HG02870 (cell line): Measurements from ENCODE around the gene CSNK1D.

ENCODE experiments used
- ATAC-seq: cut with Tn5 transposase; IDR thresholded peaks from one replicate; pipeline ENCODE4 v1.9.1; 2021; ENCODE audit warnings: mild to moderate bottlenecking, moderate library complexity; ENCODE audit not compliant: unreplicated experiment

The CSNK1D gene

DNA sequence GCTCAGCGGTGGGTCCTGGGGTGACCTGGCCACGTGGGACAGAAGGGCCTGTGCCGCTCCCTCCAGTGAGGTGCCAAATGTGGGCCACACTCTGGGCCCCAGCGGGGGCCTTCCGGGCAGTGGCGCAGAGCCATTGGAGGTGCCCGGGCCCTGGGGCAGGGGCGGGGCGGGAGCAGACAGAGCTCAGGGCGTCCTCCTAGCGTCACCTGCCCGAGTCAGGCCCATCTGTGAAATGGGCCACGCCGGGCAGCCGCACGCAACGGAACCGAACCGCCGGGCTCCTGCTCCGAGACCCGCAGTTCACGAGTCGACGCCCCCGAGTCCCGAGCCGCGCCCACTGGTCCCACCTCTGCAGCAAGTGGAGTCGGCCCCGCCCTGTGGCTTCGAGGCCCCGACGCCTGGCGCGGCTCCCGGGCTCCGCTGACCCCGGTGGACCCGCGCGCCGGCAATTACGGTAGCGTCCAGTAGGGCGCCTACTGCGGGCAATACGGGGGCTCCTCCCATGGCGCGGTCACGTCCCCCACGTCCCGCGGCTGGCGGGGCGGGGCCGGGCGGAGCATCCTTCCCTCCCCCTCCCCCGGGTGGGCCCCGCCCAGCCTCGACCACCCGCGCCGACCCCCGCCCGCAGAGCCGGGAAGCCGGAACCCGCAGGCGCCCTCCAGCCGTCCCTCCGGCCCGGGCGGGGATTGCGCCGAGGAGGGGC is 42.7 kb downstream of the CSNK1D start:
- no peak for ATAC-seq

DNA sequence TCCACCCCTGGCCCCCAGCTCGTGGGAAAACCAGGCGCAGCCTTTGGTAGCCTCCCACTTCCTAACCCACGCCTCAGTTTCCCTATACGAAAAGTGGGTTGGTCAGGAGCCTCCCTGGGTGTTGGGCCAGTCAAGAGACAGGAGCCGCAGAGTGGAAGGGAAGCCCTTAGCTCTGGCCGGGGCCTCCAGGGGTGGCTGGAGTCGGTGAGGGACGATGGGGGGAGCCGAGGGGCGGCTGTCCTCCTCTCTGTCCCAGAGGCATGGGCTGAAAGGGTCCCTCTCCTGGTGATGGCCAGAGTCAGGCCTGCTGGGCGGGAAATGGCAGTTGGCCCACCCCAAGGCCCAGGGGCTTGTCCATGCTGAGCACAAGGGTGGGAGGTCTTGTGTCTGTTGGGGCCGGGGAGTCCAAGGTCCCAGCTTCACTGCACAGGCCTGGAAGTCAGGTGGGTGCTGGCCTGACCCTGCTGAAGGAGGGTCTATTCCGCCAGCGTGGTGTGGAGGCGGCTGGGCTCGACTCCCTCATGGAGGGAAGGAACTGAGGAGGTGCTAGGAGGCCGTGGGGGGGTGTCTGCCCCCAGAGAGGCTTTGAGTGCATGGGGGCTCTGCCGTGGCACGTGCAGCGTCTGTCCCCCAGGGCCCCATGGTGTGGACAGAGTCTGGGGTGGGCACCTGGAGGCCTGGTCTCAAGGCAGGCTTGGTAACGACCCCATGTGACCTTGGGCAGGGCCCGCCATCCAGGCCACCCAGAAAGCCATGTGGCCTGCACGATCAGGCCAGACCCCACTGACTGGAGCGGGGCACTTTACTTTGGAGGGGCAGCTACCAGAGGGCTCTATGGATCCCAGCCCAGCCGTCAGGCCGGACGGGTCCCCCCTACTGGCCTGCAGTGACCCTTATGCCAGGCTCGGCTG is 43.5 kb downstream of the CSNK1D start:
- no peak for ATAC-seq

DNA sequence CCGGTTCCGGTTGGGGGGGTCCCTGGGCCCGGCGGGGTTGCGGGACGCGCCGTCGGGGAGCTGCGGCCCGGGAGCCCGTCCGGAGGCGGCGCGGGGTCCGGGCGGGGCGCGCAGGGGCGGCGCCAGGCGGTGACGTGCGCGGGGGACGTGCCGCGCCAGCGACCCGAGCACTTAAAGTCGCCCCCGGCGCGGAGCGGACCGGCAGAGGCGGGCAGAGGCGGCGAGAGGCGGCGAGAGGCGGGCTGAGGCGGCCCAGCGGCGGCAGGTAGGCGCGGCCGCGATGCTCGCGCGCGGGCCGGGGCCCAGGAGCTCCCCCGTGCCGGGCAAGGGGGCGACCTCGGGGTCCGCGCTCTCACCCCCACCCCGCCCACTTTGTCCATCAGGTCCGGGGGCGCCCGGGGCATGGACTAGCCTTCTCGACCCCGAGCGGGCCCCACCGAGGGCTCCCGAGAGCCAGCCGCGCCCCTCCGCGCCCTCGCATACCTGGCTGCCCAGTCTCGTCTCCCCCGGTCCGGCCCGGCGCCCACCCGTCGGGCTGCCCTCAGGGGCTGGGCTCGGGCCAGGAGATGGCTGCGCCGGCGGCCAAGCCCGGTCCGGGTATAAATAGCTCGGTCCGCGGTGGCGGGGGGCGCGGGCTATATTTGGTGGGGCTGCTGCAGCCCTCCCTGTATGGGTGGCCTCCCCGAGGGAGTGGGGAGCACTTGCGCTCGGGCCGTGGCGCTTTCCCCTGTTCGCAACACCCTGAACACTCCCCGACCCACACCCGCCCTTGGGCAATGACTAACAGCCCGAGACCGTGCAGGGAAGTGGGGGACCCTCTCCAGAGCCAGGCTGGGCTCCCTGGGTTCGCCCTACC is 44.4 kb downstream of the CSNK1D start, which contains the start of gene SLC16A3:
Gene SLC16A3, plus strand, starts transcription at position 201 of the 856 bp plus-strand sequence. CDS start 6,967 bp downstream, outside the sequence.
- peak; percentile 36 for ATAC-seq

DNA sequence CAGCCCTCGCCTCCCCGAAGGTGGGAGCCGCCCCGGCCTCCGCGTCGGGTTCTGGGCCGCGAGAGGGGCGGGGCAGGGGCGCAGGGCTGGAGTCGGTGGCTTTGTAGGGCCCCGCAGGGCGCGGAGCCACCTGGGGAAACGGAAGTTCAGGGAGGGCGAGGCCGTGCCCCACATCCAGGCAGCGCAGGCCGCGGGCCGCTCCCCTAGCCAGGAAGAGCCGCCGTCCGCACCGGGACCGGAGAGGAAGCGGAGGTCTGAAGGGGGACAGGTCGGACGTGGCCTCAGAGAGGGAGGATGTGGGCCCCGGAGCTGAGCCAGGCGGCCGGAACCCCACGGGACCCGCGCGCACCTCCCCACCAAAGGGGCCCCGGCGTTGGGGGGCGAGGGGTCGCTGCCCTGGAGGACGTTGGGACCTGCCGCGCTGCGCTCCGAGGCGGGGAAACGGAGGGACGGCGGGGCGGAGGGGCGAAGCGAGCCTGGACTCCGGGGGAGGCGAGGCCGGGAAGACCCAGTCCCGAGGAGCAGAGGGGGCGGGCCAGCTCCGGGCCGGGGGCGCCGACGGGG is 45.1 kb downstream of the CSNK1D start:
- peak; percentile 22 for ATAC-seq

DNA sequence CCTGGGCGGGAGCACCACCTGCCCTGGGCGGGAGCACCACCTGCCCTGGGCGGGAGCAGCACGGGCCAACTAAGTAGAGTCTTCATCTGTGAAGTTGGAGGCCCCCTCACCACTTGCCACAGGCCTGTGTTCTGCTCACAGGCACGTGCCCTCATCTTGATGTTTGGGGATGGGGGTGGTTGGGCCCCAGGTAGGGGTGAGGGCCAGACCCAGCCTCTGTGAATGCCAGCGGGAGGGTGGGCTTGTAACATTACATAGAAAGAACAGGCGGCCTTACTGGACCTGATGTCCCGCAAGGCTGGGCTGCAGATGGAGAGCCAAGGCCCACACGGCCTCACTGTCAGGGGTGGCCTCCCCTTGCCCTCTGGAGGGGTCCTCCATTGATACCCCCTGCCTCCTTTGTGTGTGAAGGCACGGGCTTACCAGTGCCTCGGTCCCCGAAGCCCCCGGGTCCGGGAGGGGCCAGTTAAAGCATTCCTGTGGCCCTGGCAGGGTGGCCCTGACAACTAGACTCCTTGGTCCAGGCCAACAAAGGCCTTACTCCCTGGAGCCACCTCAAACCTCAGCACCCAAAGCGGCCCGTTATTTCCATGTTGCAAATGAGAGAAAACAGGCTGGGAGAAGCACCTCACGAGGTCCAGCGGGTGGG is 45.7 kb downstream of the CSNK1D start:
- no peak for ATAC-seq

DNA sequence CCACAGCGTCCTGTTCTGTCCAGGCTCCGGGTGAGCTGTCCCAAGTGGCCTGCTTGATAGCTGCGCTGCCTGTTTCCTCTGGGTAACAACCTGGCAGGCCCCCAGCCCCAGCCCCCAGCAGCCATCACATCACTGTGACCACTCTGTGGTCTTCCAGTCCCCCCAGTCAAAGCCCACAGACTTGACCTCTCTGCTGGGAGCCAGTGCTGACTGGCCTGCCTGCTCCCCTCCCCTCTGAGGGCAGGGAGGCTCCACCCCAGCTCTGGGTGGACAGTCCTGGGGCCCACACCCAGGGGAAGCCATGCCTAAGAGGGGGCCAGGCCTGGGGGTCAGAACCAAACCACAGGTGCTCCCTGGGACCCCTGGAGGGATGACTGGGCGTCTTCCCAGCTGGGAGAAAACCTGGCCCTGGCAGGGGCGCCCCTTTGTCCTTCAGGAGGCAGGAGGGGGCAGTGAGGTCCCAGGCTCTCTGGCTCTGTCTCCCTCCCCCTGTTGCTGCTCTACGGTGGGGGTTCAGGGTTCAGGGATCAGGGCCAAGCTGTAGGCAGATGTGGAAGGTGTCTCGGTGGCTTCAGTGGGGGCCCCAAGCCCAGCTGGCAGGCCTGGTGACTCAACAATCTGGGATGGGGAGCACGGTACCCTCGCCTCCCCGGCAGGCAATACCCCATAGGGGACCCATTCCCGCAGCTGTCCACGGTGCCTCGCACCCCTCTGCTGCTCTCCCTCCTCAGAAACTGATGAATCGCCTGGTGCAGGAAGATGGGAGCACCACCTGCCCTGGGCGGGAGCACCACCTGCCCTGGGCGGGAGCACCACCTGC is 46.5 kb downstream of the CSNK1D start:
- ATAC-seq, result no peak

DNA sequence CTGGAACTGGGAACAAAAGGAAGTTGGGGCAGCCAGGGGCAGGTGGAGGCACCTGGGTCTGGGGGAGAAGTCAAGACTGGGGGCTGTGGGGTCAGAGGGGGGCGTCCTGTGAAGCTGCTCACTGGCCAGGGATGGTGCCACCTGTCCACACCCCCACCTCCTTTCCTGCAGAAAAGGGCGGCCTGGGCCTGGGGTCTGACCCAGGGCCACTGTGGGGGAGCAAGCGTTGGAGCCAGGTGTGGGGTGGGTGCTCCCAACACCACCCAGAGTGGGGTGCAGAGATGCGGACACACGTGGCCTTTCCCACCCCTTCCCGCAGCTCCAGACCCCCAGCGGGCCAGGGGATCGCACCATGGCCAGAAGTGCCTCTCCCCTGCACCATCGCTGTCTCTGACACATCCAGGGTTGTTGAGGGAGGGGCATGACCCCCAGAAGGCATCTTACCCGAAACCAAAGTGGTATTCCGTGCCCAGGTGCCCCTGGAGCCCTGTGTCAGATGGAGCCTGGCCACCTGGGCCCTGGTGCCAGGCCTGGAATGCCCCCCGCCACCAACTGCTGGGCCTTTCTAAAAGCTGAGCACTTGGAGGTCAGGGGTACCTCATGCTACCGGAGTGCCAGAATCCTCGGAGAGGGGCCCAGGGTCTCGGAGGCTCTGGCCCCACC is 47.2 kb downstream of the CSNK1D start:
- no peak for ATAC-seq

DNA sequence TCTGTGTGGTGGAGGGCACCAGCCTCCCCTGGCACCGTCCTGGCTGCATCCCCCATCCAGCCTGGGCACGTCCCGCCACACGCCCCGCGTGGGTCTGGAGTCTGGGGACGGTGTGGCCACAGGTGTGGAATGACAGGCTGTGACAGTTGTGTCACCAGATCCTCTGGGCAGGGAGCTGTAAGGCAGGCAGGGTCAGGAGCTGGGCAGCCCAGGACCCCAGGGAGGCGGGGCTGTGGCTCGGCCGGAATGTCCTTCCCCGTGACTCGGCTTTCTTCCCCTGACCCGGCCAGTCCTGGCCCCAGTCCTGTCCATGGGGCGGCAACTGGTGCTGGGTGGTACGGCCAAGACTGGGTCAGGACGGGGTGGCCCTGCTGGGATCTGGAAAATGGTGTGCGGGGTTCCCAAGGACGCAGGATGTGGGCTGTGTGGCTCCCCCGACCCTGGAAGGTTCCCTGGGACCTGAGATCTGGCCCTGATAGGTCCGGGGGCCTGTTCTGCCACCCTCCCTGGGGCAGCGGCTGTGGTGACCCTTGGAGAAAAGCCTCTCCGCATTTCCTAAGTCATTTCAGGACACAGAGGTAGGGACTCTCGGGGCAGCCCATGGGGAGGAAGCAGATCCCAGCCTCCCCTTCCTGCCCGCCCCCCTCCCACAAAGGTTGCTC is 48.0 kb downstream of the CSNK1D start:
- ATAC-seq, result no peak

DNA sequence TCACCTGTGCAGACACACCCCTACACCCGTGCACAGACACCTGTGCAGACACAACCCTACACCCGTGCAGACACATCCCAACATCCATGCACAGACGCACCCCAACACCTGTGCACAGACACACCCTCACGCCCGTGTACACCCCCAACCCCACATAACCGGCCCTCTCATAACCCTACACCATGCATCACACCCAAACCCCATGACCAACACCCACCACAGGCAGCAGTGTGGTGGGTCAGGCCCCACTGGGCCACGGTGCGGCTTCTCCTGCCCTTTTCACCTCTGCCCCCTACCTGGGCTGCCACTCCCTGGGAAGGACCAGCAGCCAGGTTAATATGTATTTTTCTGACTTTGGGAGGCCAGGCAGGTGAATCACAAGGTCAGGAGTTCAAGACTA is 48.8 kb downstream of the CSNK1D start:
- ATAC-seq, result no peak

DNA sequence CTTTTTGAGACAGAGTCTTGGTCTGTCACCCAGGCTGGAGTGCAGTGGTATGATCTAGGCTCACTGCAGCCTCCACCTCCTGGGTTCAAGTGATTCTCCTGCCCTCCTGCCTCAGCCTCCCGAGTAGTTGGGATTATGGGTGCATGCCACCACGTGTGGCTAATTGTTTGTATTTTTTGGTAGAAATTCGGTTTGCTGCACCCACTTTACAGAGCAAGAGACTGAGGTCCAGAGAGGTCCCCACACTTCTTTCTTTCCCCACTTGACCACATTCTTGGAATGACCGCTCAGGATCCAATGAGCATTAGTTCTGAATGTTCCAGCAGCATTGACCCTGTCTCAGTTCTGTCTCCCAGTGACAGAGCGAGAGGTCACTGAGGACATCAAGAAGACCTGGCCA is 50.0 kb downstream of the CSNK1D start:
- ATAC-seq, result no peak

DNA sequence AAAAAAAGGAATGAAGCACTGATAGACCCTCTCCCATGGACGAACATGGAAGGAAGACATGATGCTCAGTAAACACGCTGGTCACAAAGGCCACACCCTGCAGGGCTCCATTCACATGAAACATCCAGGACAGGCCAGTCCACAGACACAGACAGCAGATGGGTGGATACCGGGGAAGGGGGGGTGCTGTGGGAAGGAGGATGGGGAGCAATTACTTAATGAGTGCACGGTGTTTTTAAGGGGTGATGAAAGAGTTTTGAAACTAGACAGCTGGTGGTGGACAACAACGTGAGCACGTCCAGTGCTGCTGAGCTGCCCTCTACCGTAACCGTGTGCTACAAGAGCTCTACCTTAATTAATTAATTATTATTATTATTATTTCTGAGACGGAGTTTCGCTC is 50.7 kb downstream of the CSNK1D start:
- ATAC-seq, result no peak

DNA sequence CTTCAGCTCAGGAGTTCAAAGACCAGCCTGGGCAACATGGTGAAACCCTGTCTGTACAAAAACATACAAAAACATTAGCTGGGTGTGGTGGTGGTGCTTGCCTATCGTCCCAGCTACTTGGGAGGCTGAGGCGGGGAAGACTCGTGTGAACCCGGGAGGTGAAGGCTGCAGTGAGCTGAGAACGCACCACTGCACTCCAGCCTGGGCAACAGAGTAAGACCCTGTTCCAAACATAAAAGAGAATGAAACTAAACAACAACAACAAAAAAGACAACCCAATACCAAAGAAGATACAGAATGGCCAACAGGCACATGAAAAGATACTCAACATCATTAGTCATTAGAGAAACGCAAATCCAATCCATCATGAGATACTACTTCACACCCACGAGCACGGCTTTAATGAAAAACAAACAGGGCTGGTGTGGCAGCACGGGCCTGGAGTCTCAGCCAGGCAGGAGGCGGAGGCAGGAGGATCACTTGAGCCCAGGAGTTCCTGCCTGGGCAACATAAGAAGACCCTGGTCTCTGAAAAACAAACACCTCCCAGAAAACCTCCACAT is 52.1 kb downstream of the CSNK1D start:
- no peak for ATAC-seq

DNA sequence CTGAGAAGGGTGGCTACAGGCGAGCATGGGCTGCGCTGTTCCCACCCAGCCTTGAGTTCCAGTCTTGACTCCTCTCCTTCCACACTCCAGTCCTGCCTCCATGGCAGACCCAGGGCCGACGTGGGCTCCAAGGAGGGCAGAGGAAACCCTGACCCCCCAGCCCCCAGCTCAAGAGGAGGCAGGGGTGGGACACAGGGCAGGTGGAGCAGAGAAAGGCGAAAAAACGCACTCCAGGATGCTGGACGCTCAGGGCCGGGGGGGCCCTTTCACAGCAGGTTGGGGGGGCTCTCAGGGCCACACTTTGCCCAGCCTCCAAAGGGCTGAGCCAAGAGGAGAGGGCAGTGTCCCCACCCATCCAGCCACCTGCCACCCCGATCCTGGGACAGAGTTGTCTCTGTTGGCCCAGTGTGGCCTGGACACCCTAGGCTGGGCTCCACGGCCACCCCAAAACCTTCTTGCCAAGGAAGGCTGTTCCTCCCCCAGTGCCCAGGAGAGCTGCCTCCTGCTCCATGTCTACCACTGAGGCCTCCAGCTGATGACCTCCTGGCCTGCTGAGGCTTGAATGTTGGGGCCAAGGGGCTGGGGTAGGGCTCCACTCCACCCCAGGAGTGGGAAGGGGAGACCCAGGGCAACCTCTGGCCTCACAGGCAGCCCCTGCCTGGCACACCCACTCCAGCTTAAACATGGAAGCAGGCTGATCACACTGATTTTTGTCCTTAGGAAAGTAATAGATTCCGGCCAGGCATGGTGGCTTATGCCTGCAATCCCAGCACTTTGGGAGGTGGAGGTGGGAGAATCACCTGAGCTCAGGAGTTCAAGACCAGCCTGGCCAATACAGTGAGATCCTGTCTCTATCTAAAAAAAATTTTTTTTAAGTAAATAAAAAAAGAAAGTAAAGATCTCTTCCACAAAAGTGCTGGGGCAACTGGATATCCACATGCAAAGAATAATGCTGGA is 53.5 kb downstream of the CSNK1D start:
- ATAC-seq, result no peak

DNA sequence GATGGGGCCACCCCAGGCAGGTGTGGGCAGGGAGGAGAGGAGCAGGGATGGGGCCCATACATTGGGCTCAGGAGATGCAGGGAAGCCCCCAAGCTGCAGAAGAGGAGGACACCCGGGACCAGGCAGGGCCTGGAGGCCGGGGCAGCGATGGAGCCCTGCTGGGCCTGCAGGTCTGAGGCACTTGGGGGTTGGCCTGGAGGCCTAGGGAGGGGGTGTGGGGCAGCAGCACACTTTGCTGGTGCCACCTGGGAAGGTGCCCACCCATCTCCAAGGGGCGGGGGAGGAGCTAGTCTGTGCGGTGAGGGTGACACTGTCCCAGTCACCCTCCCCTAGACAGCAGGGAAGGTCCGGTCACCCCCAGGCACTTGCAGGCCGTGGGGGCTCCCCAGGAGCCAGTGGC is 54.4 kb downstream of the CSNK1D start:
- no peak for ATAC-seq

DNA sequence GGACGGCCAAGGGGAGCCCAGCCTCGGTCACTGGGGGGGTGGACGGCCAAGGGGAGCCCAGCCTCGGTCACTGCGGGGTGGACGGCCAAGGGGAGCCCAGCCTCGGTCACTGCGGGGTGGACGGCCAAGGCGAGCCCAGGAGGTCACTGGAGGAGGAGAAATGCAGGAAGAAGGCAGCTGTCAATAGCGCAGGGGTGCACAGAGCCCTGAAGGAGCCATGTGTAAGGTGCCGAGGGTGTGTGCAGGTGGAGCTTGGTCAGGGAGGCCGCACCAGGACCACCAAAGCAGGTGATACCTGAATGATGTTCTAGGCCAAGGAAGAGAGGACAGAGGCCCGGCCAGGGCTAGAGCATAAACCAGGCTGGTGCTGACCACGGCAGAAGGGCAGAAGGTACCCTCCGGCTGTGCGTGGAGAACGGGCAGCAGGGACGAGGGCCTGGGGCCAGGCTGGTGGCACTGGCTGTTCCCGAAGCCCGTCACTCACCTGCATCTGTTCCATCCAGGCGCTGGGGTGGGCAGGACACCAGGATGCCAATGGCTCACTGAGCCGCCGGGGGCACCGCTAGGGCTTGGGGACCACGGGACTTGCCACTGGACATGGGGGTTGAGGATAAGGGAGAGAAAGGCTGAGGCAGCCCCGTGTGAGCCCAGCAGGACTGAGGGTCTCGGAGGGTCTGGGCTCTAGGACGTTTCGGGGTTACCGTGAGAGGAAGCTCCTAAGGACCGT is 55.0 kb downstream of the CSNK1D start:
- ATAC-seq, result no peak

DNA sequence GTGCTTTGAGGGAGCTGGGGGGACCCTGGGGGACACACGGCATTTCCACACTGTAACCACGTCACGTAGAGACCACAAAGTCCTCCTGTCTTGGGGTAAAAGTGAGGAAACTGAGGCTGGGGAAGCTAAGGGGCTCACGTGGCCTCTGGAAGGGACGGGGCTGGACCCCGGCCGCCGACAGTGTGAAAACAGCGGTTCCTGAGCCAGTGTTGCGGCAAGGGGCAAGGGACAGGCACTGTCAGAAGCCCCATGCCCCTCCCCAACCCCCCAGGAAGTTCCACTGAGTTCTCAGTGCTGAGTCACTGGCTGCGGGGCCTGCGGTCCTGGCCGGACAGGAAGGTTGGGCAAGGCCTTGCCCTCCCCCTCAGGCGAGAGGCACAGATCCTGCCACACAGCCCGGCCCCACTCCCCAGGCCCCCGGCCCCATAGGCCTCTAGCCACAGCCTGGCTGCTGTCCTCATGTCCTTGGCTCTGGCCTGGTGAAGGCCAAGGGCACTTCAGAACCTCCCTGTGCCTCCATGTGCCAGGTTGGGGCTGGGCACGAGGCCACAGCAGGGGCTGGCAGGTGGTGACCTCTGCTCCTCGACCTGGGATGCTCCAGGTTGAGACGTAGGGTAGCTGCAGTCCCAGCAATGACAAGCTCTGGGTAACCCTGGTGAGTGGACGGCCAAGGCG is 55.8 kb downstream of the CSNK1D start:
- no peak for ATAC-seq
